Measurements from ENCODE around the gene VAMP1.

- TF ChIP-seq KDM5B (CRISPR knock-in tag; IDR thresholded peaks at IDR 0.05; ENCODE audit: borderline replicate concordance) = no peak
- TF ChIP-seq CTCF (CRISPR knock-in tag; IDR thresholded peaks at IDR 0.05) = no peak
- TF ChIP-seq HMGXB4 (CRISPR knock-in tag; IDR thresholded peaks at IDR 0.05; ENCODE audit: borderline replicate concordance in 1 of 2, low read depth in 1 of 2) = no peak
- no peak for TF ChIP-seq HNRNPLL (IDR thresholded peaks at IDR 0.05; ENCODE audit: low read depth, low read length, poor library complexity, severe bottlenecking)
- TF ChIP-seq ZNF18 (CRISPR knock-in tag; IDR thresholded peaks at IDR 0.05; ENCODE audit: insufficient replicate concordance) = no peak
- TF ChIP-seq POLR2A (IDR thresholded peaks at IDR 0.05; ENCODE audit: insufficient read depth in 1 of 2, low read depth in 2 of 2, low read length in 2 of 2) = no peak
- no peak for TF ChIP-seq BATF2 (CRISPR knock-in tag; IDR thresholded peaks at IDR 0.05)
- no peak for TF ChIP-seq ESRRA (CRISPR knock-in tag; IDR thresholded peaks at IDR 0.05; ENCODE audit: low read depth)
- no peak for TF ChIP-seq ATF2 (CRISPR knock-in tag; IDR thresholded peaks at IDR 0.05)
These were observed 46.5 kb downstream of the VAMP1 start for GRCh38 chr12:6424008-6424347.
